ENCODE data around the gene RFK. TPM values are rescaled to one million over a fixed set of nuclear protein-coding genes. Genes with fewer than 3 reads are reported as not detected.
A peak's percentile ranks its signal among the peaks of the same experiment; 100 is the strongest.

The RFK gene
- total RNA-seq, 1 donor from 2014 or later: 16.6 TPM

DNA sequence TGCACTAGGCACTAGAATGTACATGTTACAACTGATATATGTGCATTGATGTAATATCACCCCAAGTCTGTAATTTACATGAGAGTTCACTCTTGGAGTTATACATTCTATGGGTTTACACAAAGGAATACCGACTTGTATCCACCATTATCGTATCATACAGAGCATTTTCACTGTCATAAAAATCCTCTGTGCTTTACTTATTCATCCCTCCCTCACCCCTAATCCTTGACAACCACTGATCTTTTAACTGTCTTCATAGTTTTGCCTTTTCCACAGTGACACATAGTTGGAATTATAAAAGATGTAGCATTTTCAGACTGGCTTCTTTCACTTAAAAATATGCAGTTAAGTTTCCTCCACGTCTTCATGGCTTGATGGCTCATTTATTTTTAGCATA is 11.1 kb upstream of the RFK start:
- Mint-ChIP-seq H3K9me3 (ENCODE audit: unreplicated experiment) (no peaks in the 10 kb centered on the region), H3K36me3 (ENCODE audit: unreplicated experiment) (no peaks in the 10 kb centered on the region), H3K27ac (ENCODE audit: unreplicated experiment) (no peak overlapping the region), H3K27me3 (ENCODE audit: unreplicated experiment) (peaks cover 6% of the 10 kb centered on the region), H3K4me1 (ENCODE audit: unreplicated experiment) (peaks cover 11% of the 10 kb centered on the region), H3K4me3 (ENCODE audit: unreplicated experiment) (no peak overlapping the region)
- no peak for DNase-seq (ENCODE audit: extremely low spot score, unreplicated experiment)
- TF ChIP-seq, protein P1, sequence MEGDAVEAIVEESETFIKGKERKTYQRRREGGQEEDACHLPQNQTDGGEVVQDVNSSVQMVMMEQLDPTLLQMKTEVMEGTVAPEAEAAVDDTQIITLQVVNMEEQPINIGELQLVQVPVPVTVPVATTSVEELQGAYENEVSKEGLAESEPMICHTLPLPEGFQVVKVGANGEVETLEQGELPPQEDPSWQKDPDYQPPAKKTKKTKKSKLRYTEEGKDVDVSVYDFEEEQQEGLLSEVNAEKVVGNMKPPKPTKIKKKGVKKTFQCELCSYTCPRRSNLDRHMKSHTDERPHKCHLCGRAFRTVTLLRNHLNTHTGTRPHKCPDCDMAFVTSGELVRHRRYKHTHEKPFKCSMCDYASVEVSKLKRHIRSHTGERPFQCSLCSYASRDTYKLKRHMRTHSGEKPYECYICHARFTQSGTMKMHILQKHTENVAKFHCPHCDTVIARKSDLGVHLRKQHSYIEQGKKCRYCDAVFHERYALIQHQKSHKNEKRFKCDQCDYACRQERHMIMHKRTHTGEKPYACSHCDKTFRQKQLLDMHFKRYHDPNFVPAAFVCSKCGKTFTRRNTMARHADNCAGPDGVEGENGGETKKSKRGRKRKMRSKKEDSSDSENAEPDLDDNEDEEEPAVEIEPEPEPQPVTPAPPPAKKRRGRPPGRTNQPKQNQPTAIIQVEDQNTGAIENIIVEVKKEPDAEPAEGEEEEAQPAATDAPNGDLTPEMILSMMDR (IDR thresholded peaks at IDR 0.05): no peak

DNA sequence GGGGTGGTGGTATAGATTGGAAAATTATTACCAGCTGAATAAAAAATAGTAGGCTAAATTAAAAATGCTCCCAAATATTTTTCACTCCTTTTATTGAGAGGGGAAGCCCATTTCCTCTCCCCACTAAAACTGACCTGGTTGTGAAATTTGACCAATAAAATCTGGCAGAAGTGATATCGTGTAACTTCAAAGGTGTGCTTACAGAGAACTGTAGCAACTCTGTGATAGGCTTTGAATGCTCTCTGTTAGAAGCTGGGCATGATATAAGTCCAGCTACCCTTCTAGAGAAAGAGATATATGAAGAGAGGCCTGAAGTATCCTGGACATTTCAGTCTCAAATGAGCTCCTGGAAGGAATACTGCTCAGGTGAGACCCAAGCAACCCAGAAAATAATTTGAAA is 10.2 kb upstream of the RFK start:
- Mint-ChIP-seq H3K36me3 (ENCODE audit: unreplicated experiment) (no peaks in the 10 kb centered on the region), H3K27me3 (ENCODE audit: unreplicated experiment) (peaks cover 6% of the 10 kb centered on the region), H3K4me1 (ENCODE audit: unreplicated experiment) (peaks cover 13% of the 10 kb centered on the region), H3K9me3 (ENCODE audit: unreplicated experiment) (no peaks in the 10 kb centered on the region), H3K27ac (ENCODE audit: unreplicated experiment) (no peak overlapping the region), H3K4me3 (ENCODE audit: unreplicated experiment) (no peak overlapping the region)
- DNase-seq (ENCODE audit: extremely low spot score, unreplicated experiment): no peak
- TF ChIP-seq, protein P1 (IDR thresholded peaks at IDR 0.05): no peak

DNA sequence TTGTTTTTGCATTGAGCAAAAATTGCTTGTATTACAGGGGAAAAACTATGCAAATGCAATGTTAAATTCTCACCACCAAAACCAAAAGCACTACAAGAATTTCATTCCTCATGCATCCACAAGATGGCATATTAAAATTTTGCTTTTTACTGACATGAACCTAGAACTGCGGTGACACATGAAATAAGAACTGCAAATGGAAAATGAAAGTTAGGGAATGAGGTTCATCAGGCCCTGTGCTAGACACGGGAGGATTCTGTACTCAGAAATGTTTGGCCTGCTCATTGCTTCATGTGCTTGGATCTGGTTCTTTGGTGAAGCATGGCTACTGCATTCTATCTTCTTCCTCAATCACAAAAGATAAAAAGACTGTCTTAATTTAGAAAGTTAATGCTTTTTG is 9.1 kb upstream of the RFK start:
- no peak for DNase-seq (ENCODE audit: extremely low spot score, unreplicated experiment)
- H3K27me3 Mint-ChIP-seq (ENCODE audit: unreplicated experiment): peaks cover 4% of the 10 kb centered on the region
- no peak overlapping the region for H3K4me3 Mint-ChIP-seq (ENCODE audit: unreplicated experiment)
- TF ChIP-seq, protein P1 (IDR thresholded peaks at IDR 0.05): peak; percentile 69
- no peaks in the 10 kb centered on the region for H3K36me3 Mint-ChIP-seq (ENCODE audit: unreplicated experiment)
- H3K27ac Mint-ChIP-seq (ENCODE audit: unreplicated experiment): peak overlapping the region; percentile 94
- peaks cover 13% of the 10 kb centered on the region for H3K4me1 Mint-ChIP-seq (ENCODE audit: unreplicated experiment)
- H3K9me3 Mint-ChIP-seq (ENCODE audit: unreplicated experiment): no peaks in the 10 kb centered on the region

DNA sequence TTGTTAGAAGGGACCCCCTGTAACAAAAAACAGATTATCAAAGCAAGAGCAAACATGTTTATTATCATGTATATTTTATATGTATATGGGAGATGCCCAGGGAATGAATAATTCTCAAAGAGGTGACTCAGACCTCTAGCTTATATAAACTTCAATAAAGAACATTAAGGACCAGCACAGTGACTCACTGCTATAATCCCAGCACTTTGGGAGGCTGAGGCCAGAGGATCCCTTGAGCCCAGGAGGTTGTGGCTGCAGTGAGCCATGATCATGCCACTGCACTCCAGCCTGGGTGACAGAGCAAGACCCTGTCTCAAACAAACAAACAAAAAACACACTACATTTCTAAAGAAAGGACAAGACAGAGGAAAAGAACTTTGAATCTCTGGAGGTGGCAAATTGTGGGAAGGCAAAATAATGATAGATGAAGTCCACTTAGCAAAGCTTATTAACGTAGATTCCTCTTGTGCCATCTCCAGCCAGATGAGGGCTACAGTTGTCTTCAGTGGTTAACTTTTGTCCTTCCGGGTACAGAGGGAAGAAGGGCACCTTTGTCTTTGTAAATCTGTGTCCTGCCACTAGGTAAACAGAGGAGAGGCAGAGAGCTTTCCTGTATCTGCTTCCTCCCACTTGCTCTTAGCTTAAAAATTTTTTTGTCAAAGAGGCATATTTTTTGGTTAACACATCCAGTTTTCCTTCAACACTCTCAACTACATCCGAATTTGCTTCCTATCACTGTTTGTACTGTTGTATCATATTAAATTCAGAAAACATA is 7.5 kb upstream of the RFK start:
- Mint-ChIP-seq H3K4me1 (ENCODE audit: unreplicated experiment) (peaks cover 13% of the 10 kb centered on the region), H3K36me3 (ENCODE audit: unreplicated experiment) (no peaks in the 10 kb centered on the region), H3K9me3 (ENCODE audit: unreplicated experiment) (no peaks in the 10 kb centered on the region), H3K27ac (ENCODE audit: unreplicated experiment) (no peak overlapping the region), H3K27me3 (ENCODE audit: unreplicated experiment) (no peaks in the 10 kb centered on the region), H3K4me3 (ENCODE audit: unreplicated experiment) (no peak overlapping the region)
- TF ChIP-seq, protein P1 (IDR thresholded peaks at IDR 0.05): no peak
- DNase-seq (ENCODE audit: extremely low spot score, unreplicated experiment): no peak

DNA sequence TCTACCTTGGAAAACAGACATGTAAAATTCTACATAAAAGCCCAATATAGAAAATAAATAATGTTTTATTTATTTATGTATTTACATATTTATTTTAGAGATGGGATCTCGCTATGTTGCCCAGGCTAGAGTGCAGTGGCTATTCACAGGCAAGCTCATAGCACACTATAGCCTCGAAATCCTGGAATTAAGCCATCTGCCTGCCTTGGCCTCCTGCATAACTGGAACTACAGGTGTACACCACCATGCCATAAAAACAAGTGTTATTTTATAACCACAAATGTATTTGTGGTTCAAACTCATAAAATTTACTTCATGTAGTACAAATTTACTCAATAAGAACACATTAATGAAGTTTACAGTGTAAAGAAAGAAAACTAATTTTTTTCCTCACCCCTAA is 7.0 kb upstream of the RFK start:
- Mint-ChIP-seq H3K27ac (ENCODE audit: unreplicated experiment) (no peak overlapping the region), H3K4me1 (ENCODE audit: unreplicated experiment) (peaks cover 13% of the 10 kb centered on the region), H3K27me3 (ENCODE audit: unreplicated experiment) (no peaks in the 10 kb centered on the region), H3K36me3 (ENCODE audit: unreplicated experiment) (no peaks in the 10 kb centered on the region), H3K4me3 (ENCODE audit: unreplicated experiment) (no peak overlapping the region), H3K9me3 (ENCODE audit: unreplicated experiment) (no peaks in the 10 kb centered on the region)
- TF ChIP-seq, protein P1 (IDR thresholded peaks at IDR 0.05): no peak
- no peak for DNase-seq (ENCODE audit: extremely low spot score, unreplicated experiment)

All from osteocyte (in vitro differentiated cells).